ENCODE results near the gene ATP5F1D.

The ATP5F1D gene

GRCh38 chr19:1259876-1260748, 18.6 kb downstream of the ATP5F1D start:
- DNase-seq = no peak

DNA sequence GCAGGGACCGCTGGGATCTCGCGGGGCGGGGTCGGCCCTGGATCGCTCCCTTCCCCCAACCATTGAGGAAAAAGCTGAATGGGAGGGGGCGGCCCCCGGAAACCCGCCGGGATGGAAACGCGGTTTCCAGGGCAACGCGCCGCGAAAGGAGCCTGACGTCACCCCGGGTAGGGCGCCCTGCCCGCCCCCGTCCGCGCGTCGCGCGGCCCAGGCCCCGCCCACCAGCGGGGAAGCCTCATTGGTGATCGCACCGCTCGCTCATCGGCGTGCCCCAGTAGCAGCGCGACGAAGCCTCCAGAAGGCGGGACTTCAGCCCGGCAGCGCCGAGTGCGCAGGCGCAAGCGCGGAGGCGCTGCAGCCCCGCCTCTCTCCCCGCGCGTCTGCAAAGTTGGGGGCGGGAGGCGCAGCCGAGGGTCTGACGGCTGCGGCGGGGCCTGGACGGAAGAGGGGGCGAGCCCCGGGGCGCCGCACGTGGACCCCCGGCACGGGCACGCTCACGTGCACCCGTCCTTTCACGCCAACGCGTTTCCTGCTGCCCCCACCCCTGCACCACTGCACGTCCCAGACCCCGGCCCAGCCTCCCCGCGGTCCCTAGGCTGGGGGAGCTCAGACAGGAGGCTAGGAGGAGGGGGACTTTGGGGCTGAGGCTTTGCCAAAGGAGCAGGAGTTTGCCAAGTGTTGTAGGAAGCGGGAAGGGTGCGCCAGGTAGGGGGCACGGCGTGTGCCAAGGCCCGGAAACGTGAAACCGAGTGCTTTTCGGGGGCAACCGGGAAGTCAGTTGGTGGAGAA, 19.4 kb downstream of the ATP5F1D start:
- peak; percentile 74 for DNase-seq

GRCh38 chr19:1261538-1261797, 19.9 kb downstream of the ATP5F1D start:
- no peak for DNase-seq

DNA sequence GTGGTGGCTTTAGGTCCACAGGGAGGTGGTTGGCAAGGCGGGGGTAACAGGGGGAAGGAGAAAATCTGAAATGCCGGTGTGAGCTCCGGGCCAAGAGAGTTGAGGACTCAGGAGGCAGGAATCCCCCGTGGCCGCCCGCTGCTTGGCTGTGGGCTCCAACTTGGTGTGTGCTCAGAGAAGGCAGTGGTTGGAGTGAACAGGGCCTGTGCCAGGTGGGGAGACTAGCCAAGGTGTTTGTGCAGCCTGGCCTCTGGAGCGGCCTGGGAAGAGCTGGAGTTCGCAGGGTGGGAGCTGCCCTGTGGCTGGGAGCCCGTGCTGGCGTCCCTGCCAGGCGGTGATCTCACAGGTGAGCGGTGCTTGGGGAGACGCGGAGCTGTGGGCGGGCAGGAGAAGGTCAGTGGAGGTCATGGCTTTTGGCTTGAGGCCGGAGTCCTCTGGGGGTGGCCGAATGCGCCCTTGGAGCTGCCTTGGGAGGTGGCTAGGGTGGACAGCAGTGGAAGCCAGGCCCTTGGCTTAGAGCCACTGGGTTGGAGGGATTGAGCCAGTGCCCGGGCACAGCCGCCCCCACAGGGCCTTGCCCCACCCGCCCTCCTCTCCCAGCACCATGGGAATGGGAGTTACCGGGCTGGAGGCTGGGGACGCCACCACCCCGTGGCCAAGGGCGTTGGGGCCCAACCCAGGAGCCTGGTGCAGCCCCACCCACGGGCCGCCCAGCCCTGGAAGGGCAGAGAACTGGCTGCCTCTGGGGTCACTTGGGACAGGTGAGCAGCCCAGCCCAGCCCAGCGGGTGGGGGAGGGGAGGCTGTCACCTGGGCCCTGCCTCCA, 20.5 kb downstream of the ATP5F1D start:
- DNase-seq = no peak

GRCh38 chr19:1262623-1263123, 21.1 kb downstream of the ATP5F1D start:
- no peak for DNase-seq

- DNase-seq = no peak
Measured at GRCh38 chr19:1263188-1263587, 21.6 kb downstream of the ATP5F1D start.

GRCh38 chr19:1264801-1265614, 23.5 kb downstream of the ATP5F1D start:
- DNase-seq = no peak

DNA sequence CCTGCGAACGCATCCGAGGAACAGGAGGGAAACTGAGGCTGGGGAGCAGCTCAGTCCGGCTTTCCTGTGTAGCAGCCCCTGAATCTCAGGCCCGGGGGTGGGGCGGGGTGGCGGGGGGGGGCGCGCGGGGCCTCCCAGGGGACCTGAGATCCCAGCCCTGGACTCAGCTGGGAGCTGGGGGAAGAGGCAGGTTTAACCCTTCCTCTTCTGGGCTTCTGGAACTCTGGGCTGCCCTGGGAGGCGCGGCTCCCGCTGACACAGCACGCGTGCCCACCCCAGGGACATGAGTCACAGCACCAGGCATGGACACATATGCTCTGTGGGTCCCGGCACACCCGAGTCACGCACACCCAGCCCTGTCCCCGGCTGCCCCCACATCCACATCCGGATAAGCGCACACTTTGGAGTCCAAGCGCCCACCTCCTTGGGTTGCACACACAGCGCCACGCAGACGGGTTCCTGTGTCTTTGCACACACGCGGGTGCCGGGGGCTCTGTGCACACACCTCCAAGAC, 24.1 kb downstream of the ATP5F1D start:
- no peak for DNase-seq

DNA sequence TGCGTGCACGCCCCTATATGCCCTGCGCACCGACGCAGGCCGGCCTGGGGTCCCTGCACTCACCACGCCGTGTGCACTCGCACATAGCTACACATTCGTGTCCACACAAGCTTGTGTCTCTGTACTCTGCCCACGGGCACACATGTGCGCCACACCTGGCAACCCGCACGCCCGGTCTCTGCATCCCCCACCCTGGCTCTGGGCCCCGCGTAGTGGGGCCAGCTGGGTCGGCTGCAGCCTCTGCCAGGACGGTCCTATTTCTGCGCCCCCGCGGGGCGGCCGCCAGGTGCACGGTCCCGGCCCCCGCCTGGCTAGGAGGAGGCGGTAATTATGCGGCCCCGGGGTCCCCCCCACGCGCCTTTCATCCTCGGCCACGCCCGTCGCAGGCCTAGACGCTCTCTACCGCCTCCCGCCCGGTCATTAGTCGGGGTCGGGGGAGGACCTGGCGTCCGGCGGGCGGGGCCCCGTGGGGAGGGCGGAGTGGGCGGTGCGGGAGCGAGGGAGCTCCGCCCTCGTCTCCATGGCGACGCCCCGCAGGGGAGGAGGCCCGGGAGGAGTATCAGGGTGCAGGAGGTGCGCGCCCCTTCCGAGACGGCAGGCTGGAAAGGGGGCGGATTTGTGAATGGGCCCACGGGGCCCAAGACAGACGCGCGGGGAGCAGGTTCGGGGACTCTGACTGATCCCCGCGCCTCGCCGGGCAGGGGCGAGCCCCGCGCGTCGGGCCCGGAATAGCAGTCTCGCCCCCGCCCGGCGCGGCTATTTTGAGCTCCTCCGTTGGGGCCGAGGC, 24.8 kb downstream of the ATP5F1D start:
- peak; percentile 73 for DNase-seq

DNA sequence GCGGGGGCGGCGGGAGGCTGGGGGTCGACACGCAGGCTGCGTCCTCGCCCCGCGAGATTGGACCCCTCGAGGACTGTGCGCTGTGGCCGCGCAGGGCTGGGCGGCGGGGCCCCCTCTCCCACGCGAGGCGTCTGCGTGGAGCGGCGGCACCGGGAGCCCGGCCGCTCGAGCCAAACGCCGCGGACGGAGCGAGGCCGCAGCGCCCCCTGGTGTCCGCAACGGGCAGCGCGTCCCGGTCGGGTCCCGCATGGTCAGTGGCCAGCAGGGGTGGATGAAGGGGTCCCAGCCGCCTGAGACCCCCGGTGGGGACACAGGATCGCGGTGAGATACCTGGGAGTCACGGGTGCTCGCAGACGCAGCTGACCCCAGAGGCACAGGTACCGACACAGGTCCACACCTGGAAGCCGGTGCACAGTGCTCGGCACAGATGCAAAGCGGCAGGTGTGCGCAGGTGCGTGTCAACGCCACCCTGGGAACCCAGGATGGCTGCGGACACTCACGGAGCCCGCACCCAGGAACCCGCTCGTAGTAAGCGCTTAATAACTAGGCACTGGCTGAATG, 25.4 kb downstream of the ATP5F1D start:
- DNase-seq = no peak

DNA sequence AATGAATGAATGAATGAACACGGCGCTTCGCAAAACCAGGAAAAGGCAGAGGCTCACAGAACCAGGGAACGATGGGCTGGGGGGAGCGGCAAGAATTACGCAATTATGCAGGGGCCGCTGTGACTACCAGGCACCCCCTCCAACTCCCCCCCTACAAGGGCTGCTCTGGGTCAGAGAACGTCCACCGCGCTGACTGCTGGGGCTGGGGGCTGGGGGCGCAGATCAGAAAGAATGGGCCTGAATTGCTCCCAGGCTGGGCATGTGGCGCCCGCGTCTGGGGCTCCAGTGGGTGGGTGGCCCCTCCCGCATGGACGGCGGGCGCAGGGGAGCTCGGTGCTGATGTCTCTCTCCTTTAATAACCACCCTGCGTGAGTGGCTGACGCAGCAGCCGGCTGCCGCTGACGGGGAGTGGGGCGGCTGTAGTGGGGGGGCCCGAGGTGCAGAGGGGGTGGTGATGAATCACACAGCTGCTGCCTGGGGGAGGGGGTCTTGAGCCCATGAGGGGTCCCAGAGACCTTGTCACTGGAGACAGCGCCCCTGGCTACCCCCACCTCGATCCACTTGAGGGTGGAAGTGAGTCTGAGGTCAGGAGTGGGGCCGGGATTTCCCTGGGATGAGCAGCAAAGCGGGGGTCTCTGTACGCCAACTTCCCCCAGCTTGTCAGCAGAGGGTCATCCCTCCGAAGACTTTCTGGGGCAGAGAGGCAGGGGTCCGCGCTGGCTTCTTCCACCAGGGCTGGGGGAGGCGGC, 26.1 kb downstream of the ATP5F1D start:
- no peak for DNase-seq

DNA sequence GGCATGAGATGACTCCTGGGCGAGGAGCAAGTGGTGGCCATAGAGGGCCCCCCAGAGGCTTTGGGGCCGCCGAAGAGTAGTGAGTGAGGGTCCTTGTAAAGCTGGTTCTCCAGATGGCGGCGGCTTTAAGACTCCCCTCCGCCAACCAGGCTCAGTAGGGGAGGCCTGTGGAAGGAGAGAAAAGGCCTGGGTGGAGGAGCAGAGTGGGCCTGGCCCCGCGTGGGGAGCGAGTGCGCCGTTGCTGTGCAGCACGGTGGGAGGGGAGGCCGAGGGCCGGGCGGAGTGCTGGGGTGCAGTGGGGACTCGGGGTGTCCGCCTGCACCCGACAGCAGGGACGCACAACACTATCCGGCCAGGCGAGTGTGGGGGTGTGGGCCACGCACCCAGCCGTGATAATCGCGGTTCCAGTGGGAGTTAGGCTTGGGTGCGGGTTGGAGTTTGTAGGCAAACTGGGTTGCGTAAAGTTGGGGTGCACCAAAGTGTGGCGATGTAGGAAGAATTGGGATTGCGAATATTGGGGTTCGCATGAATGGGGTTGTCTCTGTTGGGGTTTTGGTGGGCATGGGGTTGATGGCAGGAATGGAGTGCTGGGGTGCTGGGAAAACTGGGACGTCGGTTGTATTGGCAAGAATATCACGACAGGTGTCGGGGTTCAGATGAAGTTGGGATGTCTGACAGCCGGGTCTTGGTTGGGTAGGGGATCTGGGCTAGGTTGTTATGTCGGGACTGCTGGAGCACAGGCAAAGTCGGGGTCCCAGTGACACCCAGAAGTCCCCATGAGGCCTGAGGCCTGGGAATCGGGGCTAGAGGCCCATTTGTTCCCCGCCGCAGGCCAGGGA, 26.9 kb downstream of the ATP5F1D start:
- no peak for DNase-seq

- DNase-seq = peak; percentile 86
Measured at GRCh38 chr19:1269065-1269477, 27.5 kb downstream of the ATP5F1D start, which contains the start of gene CIRBP. CIRBP (plus strand) TSS chr19:1269332; CDS start chr19:1270934, 1,602 bp downstream.

GRCh38 chr19:1269478-1270212, 28.1 kb downstream of the ATP5F1D start:
- DNase-seq = peak; percentile 53

GRCh38 chr19:1270213-1270853, 28.8 kb downstream of the ATP5F1D start:
- no peak for DNase-seq

DNA sequence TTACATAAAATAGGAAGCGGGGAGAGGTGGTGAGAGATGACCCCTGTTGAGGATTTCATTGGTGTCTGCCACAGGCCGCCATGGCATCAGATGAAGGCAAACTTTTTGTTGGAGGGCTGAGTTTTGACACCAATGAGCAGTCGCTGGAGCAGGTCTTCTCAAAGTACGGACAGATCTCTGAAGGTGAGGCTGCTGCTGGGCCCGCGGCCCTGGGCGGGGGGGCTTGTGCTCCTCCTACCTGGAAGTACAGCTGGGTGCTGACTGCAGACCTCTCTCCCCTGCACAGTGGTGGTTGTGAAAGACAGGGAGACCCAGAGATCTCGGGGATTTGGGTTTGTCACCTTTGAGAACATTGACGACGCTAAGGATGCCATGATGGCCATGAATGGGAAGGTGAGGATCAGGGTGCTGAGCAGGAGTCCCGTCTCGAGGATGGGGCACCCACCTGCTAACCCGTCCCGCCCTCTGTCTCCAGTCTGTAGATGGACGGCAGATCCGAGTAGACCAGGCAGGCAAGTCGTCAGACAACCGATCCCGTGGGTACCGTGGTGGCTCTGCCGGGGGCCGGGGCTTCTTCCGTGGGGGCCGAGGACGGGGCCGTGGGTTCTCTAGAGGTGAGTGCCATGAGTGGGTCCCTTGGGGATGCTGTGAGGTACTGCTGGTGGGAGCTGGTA, 29.4 kb downstream of the ATP5F1D start:
- DNase-seq = no peak

Data from NCI-H1417 treated with DMSO at 0.1 percent for 48 hours (cell line).